HL-60 (cell line): Measurements from ENCODE around the gene PRKAG2.

Experiments used
- DNase-seq, 2 experiments: peaks; one replicate each; pipeline ENCODE4 v3.0.0-alpha.2; 2010 to 2020; ENCODE audit warnings: low read depth in 1 of 2, low spot score in 1 of 2
- H3K27ac ChIP-seq: fragments of 250-450 bp; sonication (Bioruptor Pico); replicated peaks from 2 replicates; pipeline ENCODE4 v1.5.1; 2020; ENCODE audit warnings: mild to moderate bottlenecking, moderate library complexity
- H3K27me3 ChIP-seq: fragments of 250-450 bp; sonication (Bioruptor Pico); 2 replicates; pipeline ENCODE4 v1.5.1; 2021; ENCODE audit warnings: mild to moderate bottlenecking, moderate library complexity; ENCODE audit not compliant: insufficient read depth, poor library complexity, severe bottlenecking
- H3K4me3 ChIP-seq: replicated peaks from 2 replicates; pipeline ENCODE4 v1.5.1; 2011; ENCODE audit warnings: mild to moderate bottlenecking, control low read depth, low read length; ENCODE audit not compliant: insufficient read depth
- CTCF ChIP-seq: IDR thresholded peaks from one replicate; pipeline ENCODE4 v1.5.1; 2011; ENCODE audit warnings: low read length, control low read depth, inconsistent platforms; ENCODE audit not compliant: insufficient read depth
- GABPA ChIP-seq: IDR thresholded peaks from 2 replicates; pipeline ENCODE4 v1.6.1; 2012; ENCODE audit warnings: low read depth
- POLR2AphosphoS5 ChIP-seq: IDR thresholded peaks from 2 replicates; pipeline ENCODE4 v1.6.1; 2012; ENCODE audit warnings: low read depth
- REST ChIP-seq: IDR thresholded peaks from 2 replicates; pipeline ENCODE4 v1.6.1; 2012; ENCODE audit warnings: low read depth; ENCODE audit not compliant: insufficient replicate concordance
- SPI1 ChIP-seq: IDR thresholded peaks from 2 replicates; pipeline ENCODE4 v1.6.1; 2012; ENCODE audit warnings: low read depth, mild to moderate bottlenecking, borderline replicate concordance

PRKAG2 gene

GRCh38 chr7:151857412-151857811 is 19.5 kb downstream of the PRKAG2 start:
- TF ChIP-seq SPI1 (no peak), POLR2AphosphoS5 (no peak), GABPA (no peak), REST (no peak), CTCF (no peak)
- Histone ChIP-seq H3K27me3 (no peaks in the 10 kb centered on the region), H3K27ac (no peak overlapping the region), H3K4me3 (no peak overlapping the region)
- no peak for DNase-seq

GRCh38 chr7:151856516-151856915 is 20.4 kb downstream of the PRKAG2 start:
- no peak overlapping the region for H3K4me3 ChIP-seq
- H3K27me3 ChIP-seq = no peaks in the 10 kb centered on the region
- DNase-seq = no peak
- no peak overlapping the region for H3K27ac ChIP-seq
- TF ChIP-seq SPI1 (no peak), CTCF (no peak), REST (no peak), GABPA (no peak)

- no peak overlapping the region for H3K27ac ChIP-seq
- no peak overlapping the region for H3K4me3 ChIP-seq
- DNase-seq = no peak
- TF ChIP-seq GABPA = no peak
- no peaks in the 10 kb centered on the region for H3K27me3 ChIP-seq
Observed at GRCh38 chr7:151856098-151856497, 20.8 kb downstream of the PRKAG2 start.

- Histone ChIP-seq H3K27ac (no peak overlapping the region), H3K27me3 (no peaks in the 10 kb centered on the region), H3K4me3 (no peak overlapping the region)
- no peak for DNase-seq
- TF ChIP-seq SPI1 = no peak
- TF ChIP-seq GABPA = no peak
- TF ChIP-seq POLR2AphosphoS5 = no peak
- TF ChIP-seq REST = no peak
- no peak for TF ChIP-seq CTCF
Observed at GRCh38 chr7:151854720-151855071, 22.2 kb downstream of the PRKAG2 start.
